Natural killer cell (primary cell): ENCODE data around the gene C5orf58. TPM values are rescaled to one million over a fixed set of nuclear protein-coding genes. Genes with fewer than 3 reads are reported as not detected.

Experiments used
- ATAC-seq, 3 donors: fragments of 150-1000 bp in 2 of 3; fragments of 200-7000 bp in 1 of 3; cut with Tn5 transposase; 1 replicate in 1 of 3; 2 replicates in 2 of 3; pipeline ENCODE4 v1.10.0; 2021; ENCODE audit warnings: mild to moderate bottlenecking in 2 of 3, moderate library complexity in 2 of 3
- DNase-seq, 2 donors: peaks; one replicate each; pipeline versions ENCODE4 v3.0.0 to v3.0.0-alpha.2; 2013 to 2021; ENCODE audit warnings: mixed read lengths in 1 of 2
- H3K27ac ChIP-seq: one replicate; pipeline ENCODE4 v1.5.1; 2013; ENCODE audit warnings: mild to moderate bottlenecking, low read length
- H3K27me3 ChIP-seq: one replicate; pipeline ENCODE4 v1.6.1; 2013; ENCODE audit warnings: low read length; ENCODE audit not compliant: control insufficient read depth, insufficient read depth
- H3K36me3 ChIP-seq: one replicate; pipeline ENCODE4 v1.6.1; 2013; ENCODE audit warnings: low read length; ENCODE audit not compliant: control insufficient read depth, insufficient read depth
- H3K4me1 ChIP-seq: one replicate; pipeline ENCODE4 v1.6.1; 2013; ENCODE audit warnings: low read length; ENCODE audit not compliant: control insufficient read depth, insufficient read depth
- H3K4me3 ChIP-seq: one replicate; pipeline ENCODE4 v1.5.1; 2013; ENCODE audit warnings: low read length
- H3K9me3 ChIP-seq: one replicate; pipeline ENCODE4 v1.6.1; 2013; ENCODE audit warnings: low read length; ENCODE audit not compliant: control insufficient read depth, insufficient read depth
- H3K27ac Mint-ChIP-seq, 2 donors: one replicate each; pipeline ENCODE4 v1.8.0; 2022; ENCODE audit warnings: mild to moderate bottlenecking in 2 of 2, mixed read lengths in 2 of 2, moderate library complexity in 1 of 2
- H3K27me3 Mint-ChIP-seq, 2 donors: one replicate each; pipeline ENCODE4 v1.8.0; 2022; ENCODE audit warnings: low read depth in 2 of 2, mixed read lengths in 2 of 2
- H3K36me3 Mint-ChIP-seq: one replicate; pipeline ENCODE4 v1.8.0; 2022; ENCODE audit warnings: mixed read lengths
- H3K4me1 Mint-ChIP-seq, 2 donors: one replicate each; pipeline ENCODE4 v1.8.0; 2022; ENCODE audit warnings: mixed read lengths in 2 of 2
- H3K4me3 Mint-ChIP-seq: one replicate; pipeline ENCODE4 v1.8.0; 2022; ENCODE audit warnings: mild to moderate bottlenecking, moderate library complexity, mixed read lengths
- H3K9me3 Mint-ChIP-seq, 2 donors: one replicate each; pipeline ENCODE4 v1.8.0; 2022; ENCODE audit warnings: mixed read lengths in 2 of 2
- WGBS: methylation state at CpG from one replicate; pipeline ENCODE4 v1.1.7; 2013; ENCODE audit warnings: missing lambda C conversion rate; ENCODE audit not compliant: insufficient coverage; 5-methylcytosine and 5-hydroxymethylcytosine counted together
- intact Hi-C: fragments of 100-400 bp; cut with micrococcal nuclease; formaldehyde crosslinking; loops from one replicate; pipeline ENCODE4 v1.14.2; 2022
- total RNA-seq, 4 donors: library from RNA; stranded (reverse); fragments of 120-200 nt in 1 of 4; gene quantifications; one replicate each; pipeline versions ENCODE4 v1.2.3 to v1.2.4, GENCODE V29; 2013 to 2022
- TF ChIP-seq, protein P1 (sequence below): fragments of 200-600 bp; IDR thresholded peaks from one replicate; pipeline ENCODE4 v1.8.0; 2022; ENCODE audit warnings: antibody characterized with exemption

The C5orf58 gene
- total RNA-seq, 3 donors from 2014 or later (not counting 1 experiment from before 2014, with no cell fraction given): not detected

DNA sequence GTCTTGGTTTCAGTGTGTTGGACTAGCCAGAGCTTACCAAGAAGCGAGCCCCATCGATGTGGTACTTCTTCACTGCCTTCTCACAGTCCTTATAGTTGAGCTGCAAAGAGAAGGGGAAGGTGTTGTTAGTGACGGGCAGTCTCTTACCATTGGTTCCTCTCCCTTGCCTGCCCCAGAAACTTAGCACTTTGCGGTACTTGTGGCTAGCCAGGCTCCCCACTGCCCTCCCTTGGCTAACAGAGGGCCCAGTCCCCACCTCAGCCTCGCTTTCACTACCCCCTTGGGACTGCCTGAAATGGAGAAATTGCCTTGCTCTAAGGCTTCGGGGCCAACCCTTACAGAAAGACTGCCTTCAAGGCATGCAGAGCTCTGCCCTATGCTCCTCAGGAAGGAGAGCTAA lies 60.5 kb downstream of the C5orf58 start:
- no peaks in the 10 kb centered on the region for H3K27me3 ChIP-seq
- Mint-ChIP-seq H3K27me3 (no peaks in the 10 kb centered on the region), H3K4me3 (peak overlapping the region; percentile 100), H3K36me3 (peaks cover 63% of the 10 kb centered on the region), H3K9me3 (no peaks in the 10 kb centered on the region), H3K4me1 (peaks cover 99 to 100% of the 10 kb centered on the region in 2 donors), H3K27ac (peak overlapping the region; percentile 94 to 99)
- TF ChIP-seq, protein P1, sequence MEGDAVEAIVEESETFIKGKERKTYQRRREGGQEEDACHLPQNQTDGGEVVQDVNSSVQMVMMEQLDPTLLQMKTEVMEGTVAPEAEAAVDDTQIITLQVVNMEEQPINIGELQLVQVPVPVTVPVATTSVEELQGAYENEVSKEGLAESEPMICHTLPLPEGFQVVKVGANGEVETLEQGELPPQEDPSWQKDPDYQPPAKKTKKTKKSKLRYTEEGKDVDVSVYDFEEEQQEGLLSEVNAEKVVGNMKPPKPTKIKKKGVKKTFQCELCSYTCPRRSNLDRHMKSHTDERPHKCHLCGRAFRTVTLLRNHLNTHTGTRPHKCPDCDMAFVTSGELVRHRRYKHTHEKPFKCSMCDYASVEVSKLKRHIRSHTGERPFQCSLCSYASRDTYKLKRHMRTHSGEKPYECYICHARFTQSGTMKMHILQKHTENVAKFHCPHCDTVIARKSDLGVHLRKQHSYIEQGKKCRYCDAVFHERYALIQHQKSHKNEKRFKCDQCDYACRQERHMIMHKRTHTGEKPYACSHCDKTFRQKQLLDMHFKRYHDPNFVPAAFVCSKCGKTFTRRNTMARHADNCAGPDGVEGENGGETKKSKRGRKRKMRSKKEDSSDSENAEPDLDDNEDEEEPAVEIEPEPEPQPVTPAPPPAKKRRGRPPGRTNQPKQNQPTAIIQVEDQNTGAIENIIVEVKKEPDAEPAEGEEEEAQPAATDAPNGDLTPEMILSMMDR: no peak
- intact Hi-C loops: loop anchor here (1.0 to 10.0 kb wide), 4 partner anchors 10 to 1822 kb away; no protein-coding TSS in a partner anchor
- DNase-seq: peak; percentile 78 to 79
- peaks cover 70% of the 10 kb centered on the region for H3K4me1 ChIP-seq
- H3K36me3 ChIP-seq: peaks cover 55% of the 10 kb centered on the region
- H3K4me3 ChIP-seq: peak overlapping the region; percentile 90
- ATAC-seq: peak; percentile 61 to 87 (median 86)
- H3K9me3 ChIP-seq: no peaks in the 10 kb centered on the region
- 0% methylated on average over 6 of the region's 6 CpGs for WGBS
- H3K27ac ChIP-seq: peak overlapping the region; percentile 32

DNA sequence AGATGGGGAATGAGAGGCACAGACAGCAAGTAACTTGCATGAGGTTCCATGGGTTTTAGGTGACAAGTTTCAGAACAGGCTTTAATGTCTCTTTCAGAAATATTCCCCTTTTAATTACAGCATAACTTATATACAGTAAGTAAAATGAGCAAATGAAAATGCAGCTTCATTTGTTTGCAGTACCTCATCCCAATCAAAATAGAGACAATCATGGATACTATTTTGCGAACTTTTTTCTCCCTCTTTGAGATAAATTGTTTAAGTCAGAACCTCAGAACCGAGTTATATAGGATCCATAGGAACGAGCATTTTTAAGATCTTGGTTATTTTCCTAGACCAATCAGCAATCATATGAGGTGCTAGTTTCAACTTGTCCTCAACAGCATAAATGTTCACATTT lies 61.3 kb downstream of the C5orf58 start:
- intact Hi-C loops: loop anchor here (10.0 kb wide), 1 partner anchor 1821 kb away; no protein-coding TSS in a partner anchor
- peak overlapping the region; percentile 13 for H3K27ac ChIP-seq

DNA sequence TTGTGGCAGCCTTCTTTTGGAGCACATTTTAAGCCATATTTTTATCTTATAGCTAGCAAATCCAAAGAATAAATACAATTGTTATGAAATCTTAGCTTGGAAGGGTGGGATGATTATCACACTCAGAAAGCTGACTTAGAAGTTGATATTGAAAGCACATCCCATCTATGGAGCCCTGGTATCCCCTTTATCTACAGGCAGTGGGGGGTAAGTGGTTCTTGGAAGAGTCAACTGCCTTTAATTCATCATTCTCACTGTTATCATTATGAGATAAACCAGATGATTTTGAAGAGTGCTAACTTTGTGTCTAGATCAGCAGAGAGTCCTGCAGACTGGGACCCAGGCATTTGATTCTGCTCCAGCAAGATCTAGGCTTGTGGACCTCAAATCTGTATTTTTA lies 61.8 kb downstream of the C5orf58 start:
- intact Hi-C loops: loop anchor here (10.0 kb wide), 1 partner anchor 1820 kb away; no protein-coding TSS in a partner anchor
- DNase-seq: no peak
- Mint-ChIP-seq H3K27me3 (no peaks in the 10 kb centered on the region), H3K4me1 (peaks cover 93 to 97% of the 10 kb centered on the region in 2 donors), H3K36me3 (peaks cover 50% of the 10 kb centered on the region), H3K27ac (peak overlapping the region; percentile 94 to 99), H3K4me3 (peak overlapping the region; percentile 100), H3K9me3 (no peaks in the 10 kb centered on the region)
- ATAC-seq: no peak
- Histone ChIP-seq H3K4me3 (peak overlapping the region; percentile 90), H3K9me3 (no peaks in the 10 kb centered on the region), H3K36me3 (peaks cover 44% of the 10 kb centered on the region), H3K27me3 (no peaks in the 10 kb centered on the region), H3K27ac (peak overlapping the region; percentile 13), H3K4me1 (peaks cover 68% of the 10 kb centered on the region)
- TF ChIP-seq, protein P1: no peak

More for the DNA sequence above, 61.3 kb downstream of the C5orf58 start:
- Mint-ChIP-seq H3K4me1 (peaks cover 97 to 98% of the 10 kb centered on the region in 2 donors), H3K27ac (peak overlapping the region; percentile 94 to 99), H3K9me3 (no peaks in the 10 kb centered on the region), H3K4me3 (peak overlapping the region; percentile 100), H3K27me3 (no peaks in the 10 kb centered on the region), H3K36me3 (peaks cover 55% of the 10 kb centered on the region)
- H3K36me3 ChIP-seq: peaks cover 48% of the 10 kb centered on the region
- H3K4me3 ChIP-seq: peak overlapping the region; percentile 90
- WGBS: 37% methylated on average over 3 of the region's 3 CpGs
- ATAC-seq (no peak), DNase-seq (no peak)
- TF ChIP-seq, protein P1: no peak
- H3K4me1 ChIP-seq: peaks cover 69% of the 10 kb centered on the region
- H3K27me3 ChIP-seq: no peaks in the 10 kb centered on the region
- no peaks in the 10 kb centered on the region for H3K9me3 ChIP-seq

Other genes with a start within 250 kb of the C5orf58 start
- gene FOXI1, start 127.1 kb upstream of the C5orf58 start, total RNA-seq: under 1 TPM in 1 of 3 donors, not detected in 2; 0.18 TPM
- 100 to 1,000 TPM; 376 to 488 (median 450) TPM for gene LCP2, start 64.8 kb downstream of the C5orf58 start, total RNA-seq
- under 1 TPM; 0.23 to 0.48 (median 0.35) TPM for gene KCNMB1, start 156.4 kb downstream of the C5orf58 start, total RNA-seq